Testis (tissue), 2 donors: ENCODE measurements around the gene ARL4D.

Experiments used
- CTCF ChIP-seq, 3 experiments: fragments of 450-650 bp in 2 of 3; fragments of 200-600 bp in 1 of 3; sonication (generic) in 1 of 3; IDR thresholded peaks; one replicate each; pipeline ENCODE4 v1.5.1; 2016 to 2019; ENCODE audit warnings: antibody characterized with exemption in 3 of 3, mild to moderate bottlenecking in 2 of 3, moderate library complexity in 1 of 3
- POLR2A ChIP-seq: fragments of 450-650 bp; IDR thresholded peaks from one replicate; pipeline ENCODE4 v1.6.1; 2017; ENCODE audit warnings: antibody characterized with exemption, mild to moderate bottlenecking, moderate library complexity

GRCh38 chr17:43389046-43389947 is 9.5 kb upstream of the ARL4D start:
- TF ChIP-seq CTCF (IDR thresholded peaks at IDR 0.05) (peak; percentile 83 to 90 (median 85)), POLR2A (no peak)
